Activated CD8-positive, alpha-beta memory T cell treated with anti-CD3 and anti-CD28 coated beads, Interleukin-2, amount 10 ng/mL, durations not matched to agents 7 days and 5 days (primary cell): ENCODE measurements around the gene ADAMTS2. TPM values are rescaled to one million over a fixed set of nuclear protein-coding genes. Genes with fewer than 3 reads are reported as not detected.

Experiments
- ATAC-seq: fragments of 150-1000 bp; cut with Tn5 transposase; one replicate; pipeline ENCODE4 v1.10.0; 2021; ENCODE audit warnings: moderate library complexity
- CTCF ChIA-PET: fragments of 350-600 bp; sonication (Branson Sonifier 250); formaldehyde crosslinking; loops from one replicate; lab custom pipeline; 2021; ENCODE audit warnings: antibody characterized with exemption; lab: Charles Lee
- DNase-seq: peaks from one replicate; pipeline ENCODE4 v3.0.0-alpha.2; 2020
- H3K27ac Mint-ChIP-seq: one replicate; pipeline ENCODE4 v1.8.0; 2021; ENCODE audit warnings: mild to moderate bottlenecking, mixed read lengths
- H3K27me3 Mint-ChIP-seq: one replicate; pipeline ENCODE4 v1.8.0; 2021; ENCODE audit warnings: mixed read lengths
- H3K36me3 Mint-ChIP-seq: one replicate; pipeline ENCODE4 v1.8.0; 2021; ENCODE audit warnings: mild to moderate bottlenecking, mixed read lengths
- H3K4me1 Mint-ChIP-seq: one replicate; pipeline ENCODE4 v1.8.0; 2021; ENCODE audit warnings: mixed read lengths
- H3K4me3 Mint-ChIP-seq: one replicate; pipeline ENCODE4 v1.8.0; 2021; ENCODE audit warnings: mild to moderate bottlenecking, moderate library complexity, mixed read lengths
- H3K9me3 Mint-ChIP-seq: one replicate; pipeline ENCODE4 v1.8.0; 2022; ENCODE audit warnings: low read depth, mixed read lengths
- total RNA-seq, 2 experiments: library from RNA; stranded (reverse); gene quantifications; one replicate each; pipeline ENCODE4 v1.2.3, GENCODE V29; 2021

The ADAMTS2 gene
- total RNA-seq, 2 experiments from 2014 or later = not detected

GRCh38 chr5:179344431-179345182 lies 654 bp downstream of the ADAMTS2 start:
- CTCF ChIA-PET = interaction anchor here (0.9 kb wide), 1 partner anchor 15 kb away, joined by 3 read pairs; no protein-coding TSS in a partner anchor
- no peak for ATAC-seq
- no peak for DNase-seq
- no peaks in the 10 kb centered on the region for H3K36me3 Mint-ChIP-seq
- no peak overlapping the region for H3K27ac Mint-ChIP-seq
- H3K27me3 Mint-ChIP-seq = peaks cover 56% of the 10 kb centered on the region
- H3K4me3 Mint-ChIP-seq = no peak overlapping the region
- H3K9me3 Mint-ChIP-seq = no peaks in the 10 kb centered on the region
- H3K4me1 Mint-ChIP-seq = no peaks in the 10 kb centered on the region

DNA sequence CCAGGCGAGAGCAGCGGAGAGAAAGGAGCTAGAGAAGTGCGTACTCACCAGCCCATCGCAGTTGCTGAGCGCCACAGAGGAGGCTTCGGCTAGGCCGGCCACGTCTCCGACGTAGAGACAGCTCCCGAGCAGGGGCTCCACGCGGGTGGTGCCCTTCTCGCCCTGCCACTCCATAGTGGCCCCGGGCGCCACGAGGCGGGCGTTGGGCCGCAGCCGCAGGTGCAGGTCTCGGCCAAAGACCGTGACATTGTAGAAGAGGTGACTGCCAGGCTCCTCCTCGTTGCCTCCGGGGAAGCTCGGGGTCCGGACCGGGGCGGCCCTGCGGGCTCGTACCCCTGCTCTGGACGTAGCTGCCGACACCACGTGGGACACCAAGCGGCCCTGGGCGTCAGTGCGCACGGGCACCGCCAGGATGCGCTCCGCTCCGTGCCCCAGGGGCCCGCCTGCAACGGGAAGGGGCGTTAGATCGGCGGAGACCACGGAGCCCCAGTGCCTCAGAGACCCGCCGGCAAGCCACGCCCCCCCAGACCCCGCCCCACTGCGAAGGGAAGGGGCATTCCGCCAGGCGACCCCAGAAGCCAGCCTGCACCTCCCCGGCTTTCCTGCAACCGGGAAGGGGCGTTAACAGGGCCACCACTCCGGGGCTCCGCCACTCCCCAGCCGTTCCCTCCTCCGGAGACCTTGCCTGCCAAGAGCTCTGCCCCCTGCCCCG lies 1.4 kb downstream of the ADAMTS2 start:
- Mint-ChIP-seq H3K27me3 (peaks cover 56% of the 10 kb centered on the region), H3K36me3 (no peaks in the 10 kb centered on the region), H3K27ac (no peak overlapping the region), H3K9me3 (no peaks in the 10 kb centered on the region), H3K4me3 (no peak overlapping the region), H3K4me1 (no peaks in the 10 kb centered on the region)
- CTCF ChIA-PET = interaction anchor here (0.9 kb wide), 1 partner anchor 16 kb away, joined by 3 read pairs; no protein-coding TSS in a partner anchor
- ATAC-seq = no peak
- no peak for DNase-seq

DNA sequence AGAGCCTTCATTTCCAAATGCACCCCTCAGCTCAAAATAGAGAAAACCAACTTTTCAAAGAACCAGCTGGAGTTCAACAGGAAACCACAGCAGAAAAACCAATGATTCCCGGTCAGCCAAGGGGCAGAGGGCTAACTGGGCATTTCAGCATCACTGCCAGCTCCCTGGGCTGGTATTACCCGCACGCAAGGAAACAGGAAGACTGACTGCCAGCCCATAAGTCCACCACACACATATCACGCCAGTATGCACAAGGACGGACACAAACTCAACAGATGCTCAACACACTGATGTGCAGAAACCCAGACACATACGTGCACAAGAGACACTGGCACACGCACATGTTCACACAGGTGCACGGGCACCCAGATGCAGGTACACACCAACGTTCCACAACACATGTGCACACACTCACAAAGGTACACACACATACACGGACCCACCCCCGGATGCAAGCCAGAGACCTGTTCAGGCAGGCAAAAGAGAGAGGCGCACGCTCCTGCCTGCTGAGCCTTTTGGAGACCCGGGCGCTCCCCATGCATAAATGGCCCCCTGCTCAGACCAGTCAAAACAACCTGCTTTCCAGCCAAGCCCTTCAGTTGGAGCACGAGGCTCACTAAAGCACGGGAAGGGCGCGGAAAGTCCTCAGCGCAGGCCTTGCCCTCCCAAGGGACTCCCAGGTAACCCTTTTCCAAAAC lies 2.1 kb downstream of the ADAMTS2 start:
- H3K9me3 Mint-ChIP-seq = no peaks in the 10 kb centered on the region
- no peaks in the 10 kb centered on the region for H3K4me1 Mint-ChIP-seq
- no peak overlapping the region for H3K27ac Mint-ChIP-seq
- CTCF ChIA-PET = interaction anchor here (0.9 kb wide), 1 partner anchor 17 kb away, joined by 3 read pairs; no protein-coding TSS in a partner anchor
- DNase-seq = no peak
- H3K36me3 Mint-ChIP-seq = no peaks in the 10 kb centered on the region
- H3K4me3 Mint-ChIP-seq = no peak overlapping the region
- no peak for ATAC-seq
- H3K27me3 Mint-ChIP-seq = peaks cover 52% of the 10 kb centered on the region

DNA sequence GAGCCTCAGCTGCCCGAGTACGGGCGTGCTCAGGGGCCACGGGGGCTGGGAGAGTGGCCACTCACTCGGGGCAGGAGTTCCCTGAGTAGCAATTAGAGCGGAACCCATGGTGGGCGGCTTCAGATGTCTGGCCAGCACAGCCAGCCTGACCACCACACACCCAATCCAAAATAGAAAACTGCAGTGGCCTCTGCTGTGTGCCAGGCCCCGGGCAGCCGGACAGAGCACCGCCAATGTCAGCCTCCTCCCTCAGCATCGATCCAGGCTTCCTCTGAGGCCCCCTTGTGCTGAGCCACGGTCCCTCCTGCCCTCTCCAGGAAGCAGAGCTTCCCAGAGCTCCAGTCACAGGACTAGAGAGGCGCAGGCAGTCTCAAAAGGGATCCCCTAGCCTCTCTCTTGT lies 2.7 kb downstream of the ADAMTS2 start:
- CTCF ChIA-PET = no interaction called here
- H3K4me1 Mint-ChIP-seq = no peaks in the 10 kb centered on the region

DNA sequence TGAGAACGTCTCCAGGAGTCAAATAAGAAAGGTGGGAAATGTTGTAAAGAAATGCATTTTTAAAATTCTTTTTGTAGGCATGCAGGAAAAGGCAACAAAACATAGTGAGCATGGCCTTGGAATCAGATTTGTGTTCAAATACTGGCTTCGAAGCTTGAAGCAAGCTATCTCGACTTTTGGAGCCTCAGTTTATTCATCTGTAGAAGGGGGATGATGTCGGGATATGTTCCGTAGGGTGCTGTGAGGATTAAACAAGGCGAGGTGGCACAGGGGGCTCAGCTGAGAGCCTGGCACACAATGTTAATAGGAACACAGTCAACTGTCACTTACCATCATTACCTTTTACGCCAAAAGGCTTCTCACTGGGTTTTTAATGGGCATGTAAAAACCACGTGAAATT lies 4.8 kb downstream of the ADAMTS2 start:
- no peak for ATAC-seq
- no peak overlapping the region for H3K4me3 Mint-ChIP-seq
- no peaks in the 10 kb centered on the region for H3K36me3 Mint-ChIP-seq
- H3K9me3 Mint-ChIP-seq = no peaks in the 10 kb centered on the region
- no peaks in the 10 kb centered on the region for H3K4me1 Mint-ChIP-seq
- no peak overlapping the region for H3K27ac Mint-ChIP-seq
- H3K27me3 Mint-ChIP-seq = peaks cover 27% of the 10 kb centered on the region
- no peak for DNase-seq
- CTCF ChIA-PET = no interaction called here

More for the DNA sequence above, 2.7 kb downstream of the ADAMTS2 start:
- Mint-ChIP-seq H3K27ac (no peak overlapping the region), H3K9me3 (no peaks in the 10 kb centered on the region), H3K4me3 (no peak overlapping the region), H3K27me3 (peaks cover 46% of the 10 kb centered on the region), H3K36me3 (no peaks in the 10 kb centered on the region)
- ATAC-seq = no peak
- no peak for DNase-seq

DNA sequence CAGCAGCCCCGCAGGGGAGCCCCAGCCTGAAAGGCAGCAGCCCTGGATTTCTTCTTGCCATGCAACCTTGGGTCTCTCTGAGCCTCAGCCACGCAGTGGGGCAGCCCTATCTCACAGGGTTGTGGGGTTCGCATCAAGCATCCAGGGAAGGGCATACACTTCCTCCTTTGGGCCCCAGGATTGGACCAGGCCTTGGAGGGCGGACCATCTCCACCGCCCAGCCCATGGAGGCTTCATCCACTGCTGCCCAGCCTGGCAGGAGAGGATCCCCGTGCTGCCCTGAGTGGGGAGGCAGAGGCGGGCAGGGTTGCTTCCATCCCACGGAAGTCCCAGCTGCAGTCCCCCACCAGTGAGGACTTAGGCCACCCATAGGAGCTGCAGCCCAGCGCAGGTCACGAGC lies 5.3 kb downstream of the ADAMTS2 start:
- CTCF ChIA-PET = no interaction called here

DNA sequence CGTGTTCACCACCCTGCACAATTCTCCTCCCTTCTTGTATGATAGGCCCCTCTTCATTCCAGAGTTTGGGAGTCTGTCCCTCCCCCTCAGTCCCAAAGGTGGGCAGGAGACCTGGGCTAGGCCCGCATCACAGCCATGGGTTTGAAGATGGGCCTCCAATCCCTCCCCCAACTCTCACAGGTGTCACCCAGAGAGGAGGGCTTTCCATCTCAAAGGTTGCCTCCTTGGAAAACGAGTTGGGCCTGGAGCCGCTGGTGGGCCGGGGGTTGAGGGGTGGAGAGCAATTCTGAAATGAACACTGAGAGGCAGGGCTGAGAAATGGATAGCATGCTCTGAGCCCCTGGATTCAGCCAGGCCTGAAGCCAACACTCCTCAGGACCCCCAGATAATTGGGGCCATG lies 6.2 kb downstream of the ADAMTS2 start:
- H3K9me3 Mint-ChIP-seq = no peaks in the 10 kb centered on the region
- peaks cover 25% of the 10 kb centered on the region for H3K27me3 Mint-ChIP-seq
- no peaks in the 10 kb centered on the region for H3K36me3 Mint-ChIP-seq
- H3K4me1 Mint-ChIP-seq = no peaks in the 10 kb centered on the region
- H3K4me3 Mint-ChIP-seq = no peak overlapping the region
- CTCF ChIA-PET = no interaction called here
- no peak overlapping the region for H3K27ac Mint-ChIP-seq
- no peak for DNase-seq
- no peak for ATAC-seq

More for the DNA sequence above, 5.3 kb downstream of the ADAMTS2 start:
- Mint-ChIP-seq H3K36me3 (no peaks in the 10 kb centered on the region), H3K4me3 (no peak overlapping the region), H3K9me3 (no peaks in the 10 kb centered on the region), H3K27me3 (peaks cover 27% of the 10 kb centered on the region), H3K27ac (no peak overlapping the region), H3K4me1 (no peaks in the 10 kb centered on the region)
- no peak for DNase-seq
- no peak for ATAC-seq

DNA sequence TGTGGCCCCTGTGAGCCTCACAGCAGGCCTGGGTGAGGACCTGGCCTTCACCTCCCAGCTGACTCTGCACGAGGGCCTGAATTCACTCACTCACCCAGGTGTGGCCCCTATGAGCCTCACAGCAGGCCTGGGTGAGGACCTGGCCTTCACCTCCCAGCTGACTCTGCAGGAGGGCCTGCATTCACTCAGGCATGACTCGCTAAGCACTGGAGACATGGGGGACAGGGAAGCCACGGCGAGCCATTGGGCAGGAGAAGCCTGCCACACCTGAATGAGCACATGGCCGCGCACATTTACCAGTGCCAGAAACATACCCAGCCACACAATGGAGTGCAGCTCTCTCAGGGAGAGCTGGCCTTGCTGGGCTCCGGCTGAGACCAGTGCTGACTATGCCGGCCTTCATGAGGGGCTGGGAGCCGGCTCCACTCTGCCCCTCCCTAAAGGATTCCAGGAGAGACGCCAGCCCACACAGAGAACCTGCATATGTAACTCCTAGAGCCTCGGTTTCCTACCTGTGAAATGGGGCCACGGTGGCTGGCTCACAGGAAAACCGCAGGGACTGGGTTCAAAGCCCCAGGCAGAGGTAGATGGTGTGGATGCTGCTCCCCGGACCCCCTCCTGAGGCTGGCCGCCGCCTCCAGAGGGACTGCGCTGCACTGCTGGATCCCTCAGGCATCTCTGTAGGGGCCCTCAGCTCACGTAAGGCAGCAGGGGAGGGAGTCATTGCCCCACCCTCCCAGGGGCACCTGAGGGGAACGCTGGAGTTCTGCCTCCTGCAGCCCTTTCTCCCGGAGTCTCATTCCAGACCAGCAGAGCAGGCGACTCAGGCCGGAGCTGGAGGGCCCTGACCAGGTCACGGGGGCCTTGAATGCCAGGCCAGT lies 7.2 kb downstream of the ADAMTS2 start:
- peaks cover 19% of the 10 kb centered on the region for H3K27me3 Mint-ChIP-seq
- DNase-seq (no peak), ATAC-seq (no peak)
- no peaks in the 10 kb centered on the region for H3K4me1 Mint-ChIP-seq
- CTCF ChIA-PET = no interaction called here
- H3K27ac Mint-ChIP-seq = no peak overlapping the region
- no peaks in the 10 kb centered on the region for H3K9me3 Mint-ChIP-seq
- no peaks in the 10 kb centered on the region for H3K36me3 Mint-ChIP-seq
- no peak overlapping the region for H3K4me3 Mint-ChIP-seq

- H3K27ac Mint-ChIP-seq = no peak overlapping the region
- no peaks in the 10 kb centered on the region for H3K36me3 Mint-ChIP-seq
- H3K4me3 Mint-ChIP-seq = no peak overlapping the region
- H3K4me1 Mint-ChIP-seq = no peaks in the 10 kb centered on the region
- DNase-seq (no peak), ATAC-seq (no peak)
- peaks cover 10% of the 10 kb centered on the region for H3K27me3 Mint-ChIP-seq
- CTCF ChIA-PET = no interaction called here
- no peaks in the 10 kb centered on the region for H3K9me3 Mint-ChIP-seq
Measured at GRCh38 chr5:179336871-179337795, 8.1 kb downstream of the ADAMTS2 start.

GRCh38 chr5:179336126-179336870 lies 9.0 kb downstream of the ADAMTS2 start:
- H3K9me3 Mint-ChIP-seq = no peaks in the 10 kb centered on the region
- DNase-seq = no peak

GRCh38 chr5:179333796-179334761 lies 11.2 kb downstream of the ADAMTS2 start:
- Mint-ChIP-seq H3K4me1 (no peaks in the 10 kb centered on the region), H3K27me3 (no peaks in the 10 kb centered on the region), H3K27ac (no peak overlapping the region), H3K9me3 (no peaks in the 10 kb centered on the region), H3K36me3 (no peaks in the 10 kb centered on the region), H3K4me3 (no peak overlapping the region)
- CTCF ChIA-PET = no interaction called here
- DNase-seq (no peak), ATAC-seq (no peak)

More at GRCh38 chr5:179336126-179336870, 9.0 kb downstream of the ADAMTS2 start:
- no peak for ATAC-seq
- H3K27me3 Mint-ChIP-seq = peaks cover 4% of the 10 kb centered on the region
- no peaks in the 10 kb centered on the region for H3K4me1 Mint-ChIP-seq
- H3K36me3 Mint-ChIP-seq = no peaks in the 10 kb centered on the region
- CTCF ChIA-PET = no interaction called here
- no peak overlapping the region for H3K27ac Mint-ChIP-seq
- no peak overlapping the region for H3K4me3 Mint-ChIP-seq
